Right forelimb (tissue), 1 donor: ENCODE measurements around the gene MAP3K13.

ENCODE experiments used
- DNase-seq: peaks from one replicate; pipeline ENCODE4 v3.0.0-alpha.2; 2018

The MAP3K13 gene

DNA sequence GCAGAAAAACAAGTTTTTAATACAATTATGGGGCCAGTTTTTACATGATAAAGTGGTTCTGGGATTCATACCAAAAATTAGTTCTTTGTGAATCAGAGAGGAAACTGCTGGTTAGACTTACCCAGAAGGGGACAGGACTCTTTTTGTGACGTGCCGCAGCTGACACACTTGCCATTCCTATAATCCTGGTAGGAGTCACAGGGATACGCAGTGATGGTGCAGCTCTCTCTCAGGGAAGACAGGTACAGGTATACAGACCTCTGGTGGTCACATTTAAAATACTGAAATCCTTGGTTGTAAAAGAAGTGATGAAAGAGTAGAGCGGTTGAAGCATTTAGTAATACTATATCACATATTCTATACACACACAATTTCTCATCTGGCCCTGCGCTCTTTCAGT lies 156.1 kb downstream of the MAP3K13 start:
- no peak for DNase-seq

DNA sequence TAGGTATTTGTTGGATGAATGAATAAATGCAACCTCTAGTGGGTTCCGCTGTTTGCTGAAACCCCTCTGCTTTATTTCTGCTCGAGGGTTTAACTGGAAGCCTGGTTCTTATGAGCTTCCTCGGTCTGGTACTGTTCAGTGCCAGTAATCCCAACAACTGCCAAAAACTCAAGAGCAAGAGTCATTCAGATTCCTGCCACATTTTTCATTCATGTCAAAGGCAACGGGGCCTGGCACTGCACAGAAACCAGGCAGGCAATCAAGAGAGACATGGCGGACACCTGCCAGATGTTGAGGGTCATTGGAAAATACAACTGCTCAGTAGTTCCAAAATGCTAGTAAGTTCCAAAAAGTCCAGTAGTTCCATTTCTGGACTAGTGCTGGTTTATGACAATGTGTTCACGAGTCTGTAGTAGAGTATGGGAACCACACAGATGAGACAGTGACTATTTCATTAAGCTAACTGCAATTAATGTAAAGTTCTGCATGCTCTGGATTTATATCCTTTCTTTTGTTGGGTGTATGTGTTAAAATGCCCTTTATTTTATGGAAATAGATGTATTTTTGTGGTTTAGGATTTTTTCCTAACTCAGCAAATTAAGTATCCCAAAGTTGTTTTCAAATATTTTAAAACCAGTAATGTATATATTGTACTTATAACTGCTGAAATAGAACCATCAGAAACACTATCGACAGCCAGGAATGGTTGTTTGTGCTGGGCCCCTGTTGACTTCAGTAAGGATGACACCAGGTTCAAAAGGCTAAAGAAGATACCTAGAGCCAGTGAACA lies 158.6 kb downstream of the MAP3K13 start:
- DNase-seq, result no peak

DNA sequence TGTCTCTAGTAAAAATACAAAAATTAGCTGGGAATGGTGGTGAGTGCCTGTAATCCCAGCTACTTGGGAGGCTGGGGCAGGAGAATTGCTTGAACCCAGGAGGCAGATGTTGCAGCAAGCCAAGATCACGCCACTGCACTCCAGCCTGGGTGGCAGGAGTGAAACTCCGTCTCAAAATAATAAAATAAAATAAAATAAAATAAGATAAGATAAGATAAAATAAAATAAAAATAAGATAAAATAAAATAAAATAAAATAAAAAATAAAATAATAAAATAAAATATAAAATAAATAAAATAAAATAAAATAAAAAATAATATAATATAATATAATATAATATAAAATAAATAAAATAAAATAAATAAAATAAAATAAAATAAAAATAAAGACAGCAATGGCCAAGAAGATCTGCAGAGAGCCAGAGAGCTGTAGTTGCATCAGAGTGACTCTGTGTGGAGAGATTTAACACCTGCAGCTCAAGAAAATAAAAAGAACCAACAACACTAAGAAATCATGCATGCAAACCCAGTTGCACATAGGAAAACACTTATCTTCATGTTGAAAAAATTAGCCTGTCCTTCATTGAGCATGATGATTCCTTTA lies 163.5 kb downstream of the MAP3K13 start:
- DNase-seq, result no peak

GRCh38 chr3:185527364-185527763 lies 164.4 kb downstream of the MAP3K13 start:
- no peak for DNase-seq

- DNase-seq, result no peak
These were observed 165.6 kb downstream of the MAP3K13 start for GRCh38 chr3:185528532-185528931.

GRCh38 chr3:185530856-185531255 lies 167.9 kb downstream of the MAP3K13 start:
- DNase-seq, result no peak

DNA sequence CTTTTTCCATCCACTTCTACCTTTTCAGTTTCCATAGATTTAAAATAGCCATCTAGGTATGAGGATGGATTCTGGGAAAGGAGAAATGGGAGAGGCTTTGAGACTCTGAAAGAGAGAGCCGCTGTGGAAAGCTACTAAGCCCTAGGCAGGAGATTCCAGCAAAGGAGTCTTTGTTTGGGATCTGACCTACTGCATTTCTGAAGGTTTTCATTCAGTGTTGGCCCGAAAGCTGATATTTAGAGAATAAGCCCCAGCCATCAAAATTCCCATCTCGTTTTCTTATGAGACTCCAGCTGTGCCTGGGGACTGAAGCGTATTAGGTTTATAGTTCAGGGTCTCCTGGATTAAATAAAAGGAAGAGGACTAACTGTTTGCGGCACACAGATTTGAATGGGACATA lies 170.0 kb downstream of the MAP3K13 start:
- DNase-seq, result no peak

DNA sequence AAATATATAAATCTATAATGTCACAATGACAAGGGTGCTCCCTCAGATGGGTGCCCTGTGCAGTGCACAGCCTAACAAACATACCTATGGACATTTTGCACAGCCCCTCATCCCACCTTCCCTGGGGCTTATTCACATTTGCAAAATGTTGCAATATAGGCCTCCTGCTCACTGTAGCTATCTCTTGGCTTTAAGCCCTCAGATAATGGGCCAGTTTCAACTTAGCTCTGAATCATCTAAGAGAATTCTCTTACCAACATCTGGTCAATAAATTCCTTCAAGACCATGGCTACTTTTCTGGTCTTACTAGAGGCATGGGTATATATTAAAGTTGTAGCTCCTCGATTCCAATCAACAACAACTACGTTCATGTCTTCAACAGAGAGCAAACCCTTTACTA lies 171.6 kb downstream of the MAP3K13 start:
- no peak for DNase-seq

DNA sequence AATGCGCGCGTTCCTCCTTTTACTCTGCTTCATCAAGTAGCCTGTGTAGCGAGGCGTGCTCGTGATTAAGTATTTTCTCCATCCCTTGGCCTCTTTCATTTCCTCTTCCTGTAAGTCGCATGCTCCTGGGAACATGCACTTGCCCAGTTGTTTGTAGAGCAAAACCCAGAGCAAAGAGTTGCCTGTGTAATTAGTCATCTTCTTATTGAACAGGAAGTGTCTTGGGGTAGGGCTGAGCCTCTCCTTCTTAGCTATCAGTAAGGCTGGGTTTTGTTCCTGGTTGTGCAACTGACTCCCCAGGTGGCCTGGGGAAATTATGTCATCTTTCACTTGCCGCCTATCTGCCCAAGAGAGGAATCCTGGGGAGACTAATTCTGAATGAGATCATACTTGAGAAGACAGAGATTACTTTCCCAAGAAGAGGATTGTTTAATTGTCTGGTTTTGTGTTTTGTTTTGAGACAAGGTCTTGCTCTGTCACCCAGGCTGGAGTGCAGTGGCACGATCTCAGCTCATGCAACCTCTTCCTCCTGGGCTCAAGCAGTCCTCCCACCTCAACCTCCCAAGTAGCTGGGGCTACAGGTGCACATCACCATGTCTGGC lies 174.5 kb downstream of the MAP3K13 start:
- no peak for DNase-seq
